K562 (cell line): ENCODE results near the gene ARHGAP26. TPM values are rescaled to one million over a fixed set of nuclear protein-coding genes. Genes with fewer than 3 reads are reported as not detected.

Source experiments
- BHLHE40 ChIP-seq: IDR thresholded peaks from 2 replicates; pipeline ENCODE4 v1.6.1; 2011; ENCODE audit warnings: low read length, improper control_type of control experiment
- CEBPB ChIP-seq: fragments of 450-650 bp; IDR thresholded peaks from 2 replicates; pipeline ENCODE4 v1.6.1; 2016; ENCODE audit warnings: missing genetic modification characterization, missing compliant biosample characterization
- DEAF1 ChIP-seq: fragments of 450-650 bp; formaldehyde crosslinking; IDR thresholded peaks from 2 replicates; pipeline ENCODE4 v1.4.0; 2020; ENCODE audit warnings: mild to moderate bottlenecking, moderate library complexity
- ESRRA ChIP-seq: fragments of 450-650 bp; IDR thresholded peaks from 2 replicates; pipeline ENCODE4 v1.6.1; 2014; ENCODE audit warnings: low read depth, mild to moderate bottlenecking, moderate library complexity, borderline replicate concordance
- EZH2 ChIP-seq: IDR thresholded peaks from 2 replicates; pipeline ENCODE4 v1.6.1; 2012; ENCODE audit warnings: low read depth, mild to moderate bottlenecking, inconsistent platforms, low read length, borderline replicate concordance
- IFI16 ChIP-seq: fragments of 250-450 bp; sonication (Bioruptor Pico); IDR thresholded peaks from 2 replicates; pipeline ENCODE4 v2.1.2; 2022; ENCODE audit warnings: mild to moderate bottlenecking, inconsistent platforms
- KLF1 ChIP-seq: fragments of 450-650 bp; IDR thresholded peaks from 2 replicates; pipeline ENCODE4 v1.6.1; 2016; ENCODE audit warnings: missing genetic modification characterization, missing compliant biosample characterization
- KLF13 ChIP-seq: fragments of 450-650 bp; IDR thresholded peaks from 2 replicates; pipeline ENCODE4 v1.6.1; 2016; ENCODE audit warnings: missing genetic modification characterization, low read depth, mild to moderate bottlenecking, missing compliant biosample characterization, moderate library complexity, borderline replicate concordance
- MAFK ChIP-seq: IDR thresholded peaks from 2 replicates; pipeline ENCODE4 v1.6.1; 2011; ENCODE audit warnings: low read length, improper control_type of control experiment
- MCM7 ChIP-seq, 2 experiments: fragments of 450-650 bp; IDR thresholded peaks; 2 replicates each; pipeline ENCODE4 v1.6.1; 2016 to 2018
- POLR2AphosphoS2 ChIP-seq: IDR thresholded peaks from 2 replicates; pipeline ENCODE4 v1.6.1; 2012; ENCODE audit warnings: low read length, improper control_type of control experiment
- PYGO2 ChIP-seq: fragments of 450-650 bp; IDR thresholded peaks from 2 replicates; pipeline ENCODE4 v1.6.1; 2016; ENCODE audit warnings: mild to moderate bottlenecking, missing genetic modification characterization, moderate library complexity, missing compliant biosample characterization
- SMAD2 ChIP-seq: fragments of 150-350 bp; IDR thresholded peaks from 2 replicates; pipeline ENCODE4 v1.6.1; 2014; ENCODE audit warnings: low read depth, mild to moderate bottlenecking, low read length
- SRSF7 ChIP-seq: fragments of 200-400 bp; formaldehyde crosslinking; optimal IDR thresholded peaks from 2 replicates; pipeline ENCODE3; 2017; ENCODE audit warnings: mild to moderate bottlenecking, low read depth, low read length
- ZFPM2 ChIP-seq: fragments of 250-450 bp; sonication (Bioruptor Pico); IDR thresholded peaks from 2 replicates; pipeline ENCODE4 v1.5.1; 2022; ENCODE audit warnings: mild to moderate bottlenecking
- ZNF174 ChIP-seq: fragments of 250-450 bp; sonication (Bioruptor Pico); IDR thresholded peaks from 2 replicates; pipeline ENCODE4 v1.4.0; 2020; ENCODE audit warnings: mild to moderate bottlenecking
- ZNF224 ChIP-seq: sonication (generic); formaldehyde crosslinking; IDR thresholded peaks from 2 replicates; pipeline ENCODE4 v1.8.0; 2022; ENCODE audit warnings: mild to moderate bottlenecking, missing genetic modification reagents
- ZNF75A ChIP-seq: fragments of 450-650 bp; formaldehyde crosslinking; IDR thresholded peaks from 2 replicates; pipeline ENCODE4 v1.4.0; 2020; ENCODE audit warnings: mild to moderate bottlenecking
- ZZZ3 ChIP-seq: fragments of 450-650 bp; IDR thresholded peaks from 2 replicates; pipeline ENCODE4 v1.6.1; 2016; ENCODE audit warnings: antibody characterized with exemption, mild to moderate bottlenecking, moderate library complexity
- polyA plus RNA-seq, 8 experiments: library from polyadenylated mRNA; depleted of rRNA in 4 of 8; stranded (reverse) in 5 of 8; unstranded in 3 of 8; fragments of >200 nt; fragmentation: Nextera tagmentation in 2 of 8; fragmentation: Illumina TruSeq in 1 of 8; extraction: Ambion mirVana in 2 of 8; extraction: Trizol in 1 of 8; gene quantifications; 2 replicates each; pipeline versions ENCODE4 v1.2.1 to v1.2.3, GENCODE V29; 2011 to 2014; ENCODE audit warnings: inconsistent platforms in 1 of 8, missing spikeins in 1 of 8
- total RNA-seq, 7 experiments: library from RNA; depleted of rRNA in 6 of 7; stranded (reverse); fragments of >200 nt in 6 of 7; fragmentation: Illumina TruSeq in 2 of 7; extraction: Trizol in 2 of 7; gene quantifications; 2 replicates each; pipeline versions ENCODE4 v1.2.1 to v1.2.3, GENCODE V29; 2011 to 2021; ENCODE audit warnings: low replicate concordance in 1 of 7
- TF ChIP-seq, protein P1 (sequence below), 2 experiments: fragments of 200-800 bp in 1 of 2; sonication (Bioruptor generic) in 1 of 2; sonication (generic) in 1 of 2; formaldehyde crosslinking in 1 of 2; IDR thresholded peaks in 1 of 2; conservative IDR thresholded peaks in 1 of 2; 2 replicates each; pipeline versions ENCODE4 v1.5.0 to v1.6.1; 2016 to 2020; ENCODE audit warnings: missing compliant biosample characterization in 1 of 2, missing genetic modification characterization in 1 of 2, missing genetic modification reagents in 1 of 2
- TF ChIP-seq, protein P2 (sequence below): sonication (generic); formaldehyde crosslinking; IDR thresholded peaks from 2 replicates; pipeline ENCODE4 v1.8.0; 2023; ENCODE audit warnings: mild to moderate bottlenecking, missing genetic modification reagents
- TF ChIP-seq, protein P3 (sequence below): sonication (generic); formaldehyde crosslinking; IDR thresholded peaks from 2 replicates; pipeline ENCODE4 v1.8.1; 2023; ENCODE audit warnings: mild to moderate bottlenecking, missing genetic modification reagents, moderate library complexity

The ARHGAP26 gene
- total and polyA plus RNA-seq, 9 of the 15 experiments (the other 6 are each of a cell fraction or from before 2014, with no cell fraction given), result 0.13 to 1.1 (median 0.55) TPM

DNA sequence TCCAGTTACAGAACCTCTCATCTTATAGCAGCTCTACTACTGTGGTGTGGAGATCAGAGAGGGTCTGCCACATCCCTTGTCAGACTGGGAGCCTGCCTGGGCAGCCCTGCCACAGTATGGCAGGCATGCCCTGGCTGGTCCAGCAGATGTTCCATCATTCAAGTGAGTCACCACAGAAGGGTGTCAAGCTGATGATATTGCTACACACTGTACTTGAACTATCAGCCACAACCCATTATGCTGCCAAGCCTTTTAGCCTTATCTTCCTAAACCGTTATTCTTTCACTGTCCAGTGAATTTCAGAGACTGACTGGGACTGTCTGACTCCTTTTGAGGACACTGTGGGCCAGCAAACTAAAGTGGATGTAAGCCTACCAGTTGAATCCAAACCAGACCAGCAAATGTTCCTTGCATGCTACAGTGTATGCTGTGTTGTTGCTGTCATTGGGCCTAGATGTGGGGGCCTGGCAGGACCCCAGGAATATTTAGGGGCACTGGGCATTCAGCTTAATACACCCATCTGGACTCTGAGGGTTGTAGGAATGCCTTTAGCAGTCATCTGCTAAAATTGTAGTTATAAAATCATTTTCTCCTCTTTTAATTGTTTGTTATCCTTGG lies 430.7 kb downstream of the ARHGAP26 start (continued):
- TF ChIP-seq ZNF174 (CRISPR knock-in tag) (no peak), EZH2 (no peak), PYGO2 (no peak), MCM7 (IDR thresholded peaks at IDR 0.05) (no peak), ESRRA (no peak), MAFK (no peak), SRSF7 (no peak), KLF1 (tag) (no peak), CEBPB (tag) (peak; percentile 94), DEAF1 (CRISPR knock-in tag) (no peak), IFI16 (no peak), SMAD2 (no peak), POLR2AphosphoS2 (no peak), KLF13 (tag) (no peak), BHLHE40 (no peak), ZFPM2 (CRISPR knock-in tag) (no peak), ZZZ3 (no peak), ZNF224 (no peak), ZNF75A (no peak)
- TF ChIP-seq, protein P1, sequence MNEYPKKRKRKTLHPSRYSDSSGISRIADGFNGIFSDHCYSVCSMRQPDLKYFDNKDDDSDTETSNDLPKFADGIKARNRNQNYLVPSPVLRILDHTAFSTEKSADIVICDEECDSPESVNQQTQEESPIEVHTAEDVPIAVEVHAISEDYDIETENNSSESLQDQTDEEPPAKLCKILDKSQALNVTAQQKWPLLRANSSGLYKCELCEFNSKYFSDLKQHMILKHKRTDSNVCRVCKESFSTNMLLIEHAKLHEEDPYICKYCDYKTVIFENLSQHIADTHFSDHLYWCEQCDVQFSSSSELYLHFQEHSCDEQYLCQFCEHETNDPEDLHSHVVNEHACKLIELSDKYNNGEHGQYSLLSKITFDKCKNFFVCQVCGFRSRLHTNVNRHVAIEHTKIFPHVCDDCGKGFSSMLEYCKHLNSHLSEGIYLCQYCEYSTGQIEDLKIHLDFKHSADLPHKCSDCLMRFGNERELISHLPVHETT (CRISPR knock-in tag; conservative IDR thresholded peaks at IDR 0.05 in 1 of 2, IDR thresholded peaks at IDR 0.05 in 1 of 2), result peak in 1 of 2 experiments; percentile 66; a peak in 2 of 4 replicates
- TF ChIP-seq, protein P2, sequence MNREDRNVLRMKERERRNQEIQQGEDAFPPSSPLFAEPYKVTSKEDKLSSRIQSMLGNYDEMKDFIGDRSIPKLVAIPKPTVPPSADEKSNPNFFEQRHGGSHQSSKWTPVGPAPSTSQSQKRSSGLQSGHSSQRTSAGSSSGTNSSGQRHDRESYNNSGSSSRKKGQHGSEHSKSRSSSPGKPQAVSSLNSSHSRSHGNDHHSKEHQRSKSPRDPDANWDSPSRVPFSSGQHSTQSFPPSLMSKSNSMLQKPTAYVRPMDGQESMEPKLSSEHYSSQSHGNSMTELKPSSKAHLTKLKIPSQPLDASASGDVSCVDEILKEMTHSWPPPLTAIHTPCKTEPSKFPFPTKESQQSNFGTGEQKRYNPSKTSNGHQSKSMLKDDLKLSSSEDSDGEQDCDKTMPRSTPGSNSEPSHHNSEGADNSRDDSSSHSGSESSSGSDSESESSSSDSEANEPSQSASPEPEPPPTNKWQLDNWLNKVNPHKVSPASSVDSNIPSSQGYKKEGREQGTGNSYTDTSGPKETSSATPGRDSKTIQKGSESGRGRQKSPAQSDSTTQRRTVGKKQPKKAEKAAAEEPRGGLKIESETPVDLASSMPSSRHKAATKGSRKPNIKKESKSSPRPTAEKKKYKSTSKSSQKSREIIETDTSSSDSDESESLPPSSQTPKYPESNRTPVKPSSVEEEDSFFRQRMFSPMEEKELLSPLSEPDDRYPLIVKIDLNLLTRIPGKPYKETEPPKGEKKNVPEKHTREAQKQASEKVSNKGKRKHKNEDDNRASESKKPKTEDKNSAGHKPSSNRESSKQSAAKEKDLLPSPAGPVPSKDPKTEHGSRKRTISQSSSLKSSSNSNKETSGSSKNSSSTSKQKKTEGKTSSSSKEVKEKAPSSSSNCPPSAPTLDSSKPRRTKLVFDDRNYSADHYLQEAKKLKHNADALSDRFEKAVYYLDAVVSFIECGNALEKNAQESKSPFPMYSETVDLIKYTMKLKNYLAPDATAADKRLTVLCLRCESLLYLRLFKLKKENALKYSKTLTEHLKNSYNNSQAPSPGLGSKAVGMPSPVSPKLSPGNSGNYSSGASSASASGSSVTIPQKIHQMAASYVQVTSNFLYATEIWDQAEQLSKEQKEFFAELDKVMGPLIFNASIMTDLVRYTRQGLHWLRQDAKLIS, result no peak
- TF ChIP-seq, protein P3, sequence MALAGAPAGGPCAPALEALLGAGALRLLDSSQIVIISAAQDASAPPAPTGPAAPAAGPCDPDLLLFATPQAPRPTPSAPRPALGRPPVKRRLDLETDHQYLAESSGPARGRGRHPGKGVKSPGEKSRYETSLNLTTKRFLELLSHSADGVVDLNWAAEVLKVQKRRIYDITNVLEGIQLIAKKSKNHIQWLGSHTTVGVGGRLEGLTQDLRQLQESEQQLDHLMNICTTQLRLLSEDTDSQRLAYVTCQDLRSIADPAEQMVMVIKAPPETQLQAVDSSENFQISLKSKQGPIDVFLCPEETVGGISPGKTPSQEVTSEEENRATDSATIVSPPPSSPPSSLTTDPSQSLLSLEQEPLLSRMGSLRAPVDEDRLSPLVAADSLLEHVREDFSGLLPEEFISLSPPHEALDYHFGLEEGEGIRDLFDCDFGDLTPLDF (CRISPR knock-in tag), result no peak
